AG09309 (cell line): ENCODE data around the gene CEP44.

Experiments used
- DNase-seq: peaks from one replicate; pipeline ENCODE4 v3.0.0-alpha.2; 2010; ENCODE audit warnings: low read depth
- H3K4me3 ChIP-seq: 2 replicates; pipeline ENCODE4 v1.5.1; 2011; ENCODE audit warnings: mild to moderate bottlenecking, low read depth, low read length, moderate library complexity; ENCODE audit not compliant: control insufficient read depth
- CTCF ChIP-seq: IDR thresholded peaks from 2 replicates; pipeline ENCODE4 v1.5.1; 2011; ENCODE audit warnings: mild to moderate bottlenecking, low read depth, low read length, inconsistent platforms; ENCODE audit not compliant: insufficient read depth, control insufficient read depth; ENCODE audit errors: missing control alignments

The CEP44 gene

GRCh38 chr4:174275101-174275500 is 8.6 kb upstream of the CEP44 start:
- H3K4me3 ChIP-seq = no peak overlapping the region
- no peak for DNase-seq
- TF ChIP-seq CTCF = no peak

GRCh38 chr4:174277433-174277832 is 6.3 kb upstream of the CEP44 start:
- TF ChIP-seq CTCF = no peak
- DNase-seq = no peak
- no peak overlapping the region for H3K4me3 ChIP-seq

- no peak for TF ChIP-seq CTCF
- H3K4me3 ChIP-seq = no peak overlapping the region
- DNase-seq = no peak
Measured at GRCh38 chr4:174278467-174278866, 5.2 kb upstream of the CEP44 start.

GRCh38 chr4:174279433-174280155 is 4.1 kb upstream of the CEP44 start:
- no peak for TF ChIP-seq CTCF
- no peak for DNase-seq
- no peak overlapping the region for H3K4me3 ChIP-seq

- no peak overlapping the region for H3K4me3 ChIP-seq
- TF ChIP-seq CTCF = no peak
- no peak for DNase-seq
Measured at GRCh38 chr4:174281182-174281737, 2.5 kb upstream of the CEP44 start.

GRCh38 chr4:174281901-174282300 is 1.8 kb upstream of the CEP44 start:
- H3K4me3 ChIP-seq = no peak overlapping the region
- no peak for DNase-seq
- TF ChIP-seq CTCF = no peak

GRCh38 chr4:174282836-174283506 is 740 bp upstream of the CEP44 start:
- H3K4me3 ChIP-seq = peak overlapping the region; percentile 65

More at GRCh38 chr4:174282836-174283506, 740 bp upstream of the CEP44 start:
- DNase-seq = peak; percentile 78
- TF ChIP-seq CTCF = no peak
